Measurements from ENCODE around the gene BCL2L1.

DNA sequence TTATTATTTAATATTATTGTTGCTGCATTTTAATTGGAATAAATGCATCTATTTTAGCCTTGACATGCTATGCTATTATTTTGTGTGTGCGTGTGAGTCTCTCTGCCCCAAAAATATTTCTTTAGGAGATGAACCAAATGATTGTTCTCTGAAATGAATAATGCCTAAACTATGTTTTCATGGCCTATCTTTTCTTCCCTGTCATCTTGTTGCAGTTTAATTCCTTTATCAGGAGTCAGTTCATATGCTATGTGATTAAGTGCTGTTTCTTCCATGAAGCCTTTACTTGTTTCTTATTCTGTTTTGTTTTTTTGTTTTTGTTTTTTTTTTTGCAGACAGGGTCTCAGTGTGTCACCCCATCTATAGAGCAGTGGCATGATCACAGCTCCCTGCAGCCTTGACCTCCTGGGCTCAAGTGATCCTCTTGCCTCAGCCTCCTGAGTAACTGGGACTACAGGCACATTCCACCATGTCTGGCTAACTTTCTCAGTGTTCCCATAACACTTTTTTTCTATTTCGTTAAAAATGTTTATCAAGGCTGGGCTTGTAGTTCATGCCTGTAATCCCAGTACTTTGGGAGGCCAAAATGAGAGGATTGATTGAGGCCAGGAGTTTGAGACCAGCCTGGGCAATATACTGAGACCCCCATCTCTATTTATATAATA, 42.1 kb upstream of the BCL2L1 start:
- TF ChIP-seq, protein P1, sequence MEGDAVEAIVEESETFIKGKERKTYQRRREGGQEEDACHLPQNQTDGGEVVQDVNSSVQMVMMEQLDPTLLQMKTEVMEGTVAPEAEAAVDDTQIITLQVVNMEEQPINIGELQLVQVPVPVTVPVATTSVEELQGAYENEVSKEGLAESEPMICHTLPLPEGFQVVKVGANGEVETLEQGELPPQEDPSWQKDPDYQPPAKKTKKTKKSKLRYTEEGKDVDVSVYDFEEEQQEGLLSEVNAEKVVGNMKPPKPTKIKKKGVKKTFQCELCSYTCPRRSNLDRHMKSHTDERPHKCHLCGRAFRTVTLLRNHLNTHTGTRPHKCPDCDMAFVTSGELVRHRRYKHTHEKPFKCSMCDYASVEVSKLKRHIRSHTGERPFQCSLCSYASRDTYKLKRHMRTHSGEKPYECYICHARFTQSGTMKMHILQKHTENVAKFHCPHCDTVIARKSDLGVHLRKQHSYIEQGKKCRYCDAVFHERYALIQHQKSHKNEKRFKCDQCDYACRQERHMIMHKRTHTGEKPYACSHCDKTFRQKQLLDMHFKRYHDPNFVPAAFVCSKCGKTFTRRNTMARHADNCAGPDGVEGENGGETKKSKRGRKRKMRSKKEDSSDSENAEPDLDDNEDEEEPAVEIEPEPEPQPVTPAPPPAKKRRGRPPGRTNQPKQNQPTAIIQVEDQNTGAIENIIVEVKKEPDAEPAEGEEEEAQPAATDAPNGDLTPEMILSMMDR (IDR thresholded peaks at IDR 0.05 in 8 of 11, conservative IDR thresholded peaks at IDR 0.05 in 3 of 11) = no peak
- TF ChIP-seq POLR2A (IDR thresholded peaks at IDR 0.05) = no peak
